GM12864 (cell line): ENCODE results near the gene PITRM1.

Source experiments
- DNase-seq: peaks from one replicate; pipeline ENCODE4 v3.0.0-alpha.2; 2011; ENCODE audit warnings: low read depth
- H3K4me3 ChIP-seq: 2 replicates; pipeline ENCODE4 v1.5.1; 2011; ENCODE audit warnings: mild to moderate bottlenecking, low read depth, low read length, control low read depth
- CTCF ChIP-seq: IDR thresholded peaks from 2 replicates; pipeline ENCODE4 v1.5.1; 2011; ENCODE audit warnings: low read depth, mild to moderate bottlenecking, moderate library complexity, low read length, control low read depth, inconsistent platforms; ENCODE audit errors: missing control alignments

PITRM1 gene

GRCh38 chr10:3097160-3097559 is 75.4 kb downstream of the PITRM1 start:
- H3K4me3 ChIP-seq, result no peak overlapping the region
- no peak for DNase-seq
- TF ChIP-seq CTCF, result no peak

- no peak for TF ChIP-seq CTCF
- H3K4me3 ChIP-seq, result no peak overlapping the region
- DNase-seq, result no peak
Observed at GRCh38 chr10:3096149-3096548, 76.4 kb downstream of the PITRM1 start.

- DNase-seq, result no peak
- H3K4me3 ChIP-seq, result no peak overlapping the region
- no peak for TF ChIP-seq CTCF
Observed at GRCh38 chr10:3095373-3096139, 77.0 kb downstream of the PITRM1 start.

GRCh38 chr10:3094609-3095036 is 78.0 kb downstream of the PITRM1 start:
- H3K4me3 ChIP-seq, result no peak overlapping the region
- DNase-seq, result no peak
- TF ChIP-seq CTCF, result no peak

- DNase-seq, result no peak
- TF ChIP-seq CTCF, result no peak
- no peak overlapping the region for H3K4me3 ChIP-seq
Observed at GRCh38 chr10:3093996-3094395, 78.6 kb downstream of the PITRM1 start.

- no peak for DNase-seq
- no peak for TF ChIP-seq CTCF
- no peak overlapping the region for H3K4me3 ChIP-seq
Observed at GRCh38 chr10:3091921-3092320, 80.7 kb downstream of the PITRM1 start.
